H9 (cell line): ENCODE results near the gene PITHD1. TPM values are rescaled to one million over a fixed set of nuclear protein-coding genes. Genes with fewer than 3 reads are reported as not detected.

Experiments
- DNase-seq: peaks from one replicate; pipeline ENCODE4 v3.0.0-alpha.2; 2017
- H2AFZ ChIP-seq: one replicate; pipeline ENCODE4 v1.6.1; 2013; ENCODE audit warnings: mild to moderate bottlenecking, low read length, control low read depth, moderate library complexity
- H2AK5ac ChIP-seq: 2 replicates; pipeline ENCODE4 v1.6.1; 2013; ENCODE audit warnings: low read length, control low read depth, mixed read lengths; ENCODE audit not compliant: insufficient read length
- H2BK120ac ChIP-seq: one replicate; pipeline ENCODE4 v1.6.1; 2013; ENCODE audit warnings: low read depth, mild to moderate bottlenecking, low read length, control low read depth, inconsistent platforms; ENCODE audit not compliant: poor library complexity, severe bottlenecking
- H2BK12ac ChIP-seq: 2 replicates; pipeline ENCODE4 v1.6.1; 2013; ENCODE audit warnings: low read length, control low read depth, mixed read lengths, low read depth; ENCODE audit not compliant: insufficient read length
- H2BK15ac ChIP-seq: 2 replicates; pipeline ENCODE4 v1.6.1; 2013; ENCODE audit warnings: low read depth, low read length, control low read depth
- H2BK20ac ChIP-seq: one replicate; pipeline ENCODE4 v1.6.1; 2013; ENCODE audit warnings: low read depth, mild to moderate bottlenecking, low read length, control low read depth, inconsistent platforms; ENCODE audit not compliant: poor library complexity, severe bottlenecking
- H2BK5ac ChIP-seq: 2 replicates; pipeline ENCODE4 v1.6.1; 2013; ENCODE audit warnings: low read length, control low read depth, mixed read lengths; ENCODE audit not compliant: insufficient read length
- H3K14ac ChIP-seq: 2 replicates; pipeline ENCODE4 v1.6.1; 2013; ENCODE audit warnings: low read length, control low read depth; ENCODE audit not compliant: insufficient read depth
- H3K18ac ChIP-seq: 2 replicates; pipeline ENCODE4 v1.6.1; 2013; ENCODE audit warnings: low read depth, mild to moderate bottlenecking, mixed read lengths, low read length, control low read depth; ENCODE audit not compliant: insufficient read length
- H3K23ac ChIP-seq: 2 replicates; pipeline ENCODE4 v1.6.1; 2013; ENCODE audit warnings: low read length, control low read depth, mixed read lengths, low read depth; ENCODE audit not compliant: insufficient read length
- H3K23me2 ChIP-seq: 2 replicates; pipeline ENCODE4 v1.6.1; 2013; ENCODE audit warnings: low read depth, mild to moderate bottlenecking, mixed read lengths, low read length, control low read depth; ENCODE audit not compliant: insufficient read length, poor library complexity, severe bottlenecking
- H3K27ac ChIP-seq: 2 replicates; pipeline ENCODE4 v1.5.1; 2013; ENCODE audit warnings: low read length, control low read depth, mixed read lengths, low read depth; ENCODE audit not compliant: insufficient read length
- H3K27me3 ChIP-seq: 2 replicates; pipeline ENCODE4 v1.6.1; 2013; ENCODE audit warnings: low read length, control low read depth, inconsistent platforms; ENCODE audit not compliant: insufficient read depth
- H3K4ac ChIP-seq: 2 replicates; pipeline ENCODE4 v1.6.1; 2013; ENCODE audit warnings: low read depth, mild to moderate bottlenecking, control low read depth, inconsistent platforms, low read length, moderate library complexity
- H3K4me1 ChIP-seq: 2 replicates; pipeline ENCODE4 v1.6.1; 2013; ENCODE audit warnings: low read length, control low read depth, inconsistent platforms; ENCODE audit not compliant: insufficient read depth
- H3K4me2 ChIP-seq: 2 replicates; pipeline ENCODE4 v1.6.1; 2013; ENCODE audit warnings: low read length, control low read depth, mixed read lengths; ENCODE audit not compliant: insufficient read length, insufficient read depth
- H3K56ac ChIP-seq: 2 replicates; pipeline ENCODE4 v1.6.1; 2013; ENCODE audit warnings: low read depth, mild to moderate bottlenecking, mixed read lengths, low read length, control low read depth; ENCODE audit not compliant: insufficient read length
- H3K79me1 ChIP-seq: 2 replicates; pipeline ENCODE4 v1.6.1; 2013; ENCODE audit warnings: low read depth, mild to moderate bottlenecking, moderate library complexity, low read length, control low read depth, inconsistent platforms; ENCODE audit not compliant: insufficient read depth, poor library complexity, severe bottlenecking
- H3K79me2 ChIP-seq: 2 replicates; pipeline ENCODE4 v1.6.1; 2013; ENCODE audit warnings: low read length, control low read depth, inconsistent platforms; ENCODE audit not compliant: insufficient read depth
- H3K9ac ChIP-seq: 2 replicates; pipeline ENCODE4 v1.6.1; 2013; ENCODE audit warnings: low read length, control low read depth, mixed read lengths; ENCODE audit not compliant: insufficient read length; ENCODE audit errors: extremely low read depth
- H3K9me3 ChIP-seq: one replicate; pipeline ENCODE4 v1.6.1; 2013; ENCODE audit warnings: low read depth, low read length, inconsistent platforms; ENCODE audit not compliant: control insufficient read depth
- H3T11ph ChIP-seq: one replicate; pipeline ENCODE4 v1.6.1; 2013; ENCODE audit warnings: mild to moderate bottlenecking, low read length, control low read depth, inconsistent platforms
- H4K20me1 ChIP-seq: one replicate; pipeline ENCODE4 v1.6.1; 2013; ENCODE audit not compliant: control insufficient read depth, insufficient read length, insufficient read depth
- H4K5ac ChIP-seq: 2 replicates; pipeline ENCODE4 v1.6.1; 2013; ENCODE audit warnings: low read depth, mild to moderate bottlenecking, mixed read lengths, low read length, control low read depth; ENCODE audit not compliant: insufficient read length
- H4K8ac ChIP-seq: replicated peaks from 2 replicates; pipeline ENCODE4 v1.6.1; 2013; ENCODE audit warnings: low read length, control low read depth, mixed read lengths, low read depth; ENCODE audit not compliant: insufficient read length
- H4K91ac ChIP-seq: 2 replicates; pipeline ENCODE4 v1.6.1; 2013; ENCODE audit warnings: low read depth, mild to moderate bottlenecking, moderate library complexity, mixed read lengths, low read length, control low read depth; ENCODE audit not compliant: insufficient read length
- H3K27ac Mint-ChIP-seq, 3 experiments: 2 replicates in 2 of 3; 3 replicates in 1 of 3; pipeline ENCODE4 v1.8.0; 2020 to 2021; ENCODE audit warnings: mixed read lengths in 3 of 3, mild to moderate bottlenecking in 1 of 3, moderate library complexity in 1 of 3
- H3K27me3 Mint-ChIP-seq: 2 replicates; pipeline ENCODE4 v1.8.0; 2021; ENCODE audit warnings: low read depth, mild to moderate bottlenecking, moderate library complexity, mixed read lengths
- H3K36me3 Mint-ChIP-seq, 3 experiments: 2 replicates in 2 of 3; 3 replicates in 1 of 3; pipeline ENCODE4 v1.8.0; 2020 to 2021; ENCODE audit warnings: low read depth in 3 of 3, mixed read lengths in 3 of 3; ENCODE audit not compliant: insufficient read depth in 1 of 3
- H3K4me1 Mint-ChIP-seq, 2 experiments: 2 replicates each; pipeline ENCODE4 v1.8.0; 2020; ENCODE audit warnings: mixed read lengths in 2 of 2
- H3K4me3 Mint-ChIP-seq, 2 experiments: 2 replicates in 1 of 2; 3 replicates in 1 of 2; pipeline ENCODE4 v1.8.0; 2020 to 2021; ENCODE audit warnings: mild to moderate bottlenecking in 2 of 2, mixed read lengths in 2 of 2, moderate library complexity in 1 of 2
- H3K9me3 Mint-ChIP-seq, 2 experiments: 2 replicates in 1 of 2; 3 replicates in 1 of 2; pipeline ENCODE4 v1.8.0; 2020; ENCODE audit warnings: mild to moderate bottlenecking in 2 of 2, mixed read lengths in 2 of 2, moderate library complexity in 1 of 2
- WGBS: extraction: QIAGEN DNeasy Blood & Tissue Kit; methylation state at CpG from one replicate; pipeline ENCODE4 v1.1.7; 2013; ENCODE audit warnings: missing lambda C conversion rate, low lambda C conversion rate, mixed read lengths; ENCODE audit not compliant: insufficient read length; ENCODE audit errors: extremely low coverage; 5-methylcytosine and 5-hydroxymethylcytosine counted together
- total RNA-seq: library from RNA; stranded (reverse); gene quantifications from 2 replicates; pipeline ENCODE4 v1.2.1, GENCODE V29; 2021
- TF ChIP-seq, protein P1 (sequence below): fragments of 200-600 bp; sonication (generic); conservative IDR thresholded peaks from 3 replicates; pipeline ENCODE4 v1.8.0; 2021; ENCODE audit warnings: antibody characterized with exemption, mild to moderate bottlenecking

PITHD1 gene
- total RNA-seq, 1 experiment from 2014 or later, result 92.0 TPM

DNA sequence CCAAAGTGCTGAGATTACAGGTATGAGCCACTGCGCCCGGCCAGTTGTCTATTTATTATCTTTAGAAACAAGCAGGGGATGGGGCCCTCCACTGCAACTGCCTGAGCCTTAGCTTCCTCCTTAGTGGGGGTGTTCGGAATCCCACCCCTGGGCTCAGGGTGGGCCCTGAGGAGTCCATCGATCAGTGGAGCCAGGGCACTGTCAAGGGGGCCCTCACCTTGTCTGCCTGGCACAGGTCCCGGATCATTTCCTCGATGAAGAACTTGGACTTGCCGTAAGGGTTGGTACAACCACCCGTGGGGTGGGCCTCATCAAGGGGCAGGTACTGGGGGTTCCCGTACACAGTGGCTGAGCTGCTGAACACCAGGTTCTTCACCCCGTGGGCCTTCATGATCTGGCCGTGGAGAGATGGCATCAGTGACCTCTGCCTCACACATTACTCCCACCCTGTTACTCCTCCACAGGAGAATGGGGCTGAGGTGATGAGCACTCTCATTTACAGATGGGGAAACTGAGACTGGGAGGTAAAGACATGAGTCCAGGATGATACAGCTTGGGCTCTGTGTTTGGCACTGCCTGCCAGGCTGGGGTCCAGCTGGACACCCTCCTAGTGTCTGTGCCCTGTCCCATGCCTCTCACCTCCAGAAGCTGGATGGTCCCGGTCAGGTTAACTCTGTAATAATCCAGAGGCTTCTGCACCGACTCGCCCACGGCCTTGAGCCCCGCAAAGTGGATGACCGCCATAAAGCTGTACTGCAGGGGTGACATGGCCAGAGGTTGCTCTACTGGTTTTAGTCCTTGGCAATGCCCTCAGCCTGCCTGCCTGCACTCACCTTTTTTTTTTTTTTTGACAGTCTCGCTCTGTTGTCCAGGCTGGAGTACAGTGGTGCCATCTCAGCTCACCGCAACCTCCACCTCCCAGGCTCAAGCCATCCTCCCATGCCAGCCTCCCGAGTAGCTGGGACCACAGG, 19.5 kb downstream of the PITHD1 start:
- Mint-ChIP-seq H3K27ac (no peak overlapping the region), H3K36me3 (peaks cover 4 to 45% (median 28%) of the 10 kb centered on the region in 3 experiments; a peak in 5 of 7 replicates), H3K4me3 (no peak overlapping the region), H3K27me3 (peaks cover 8% of the 10 kb centered on the region), H3K9me3 (no peaks in the 10 kb centered on the region), H3K4me1 (peaks cover 9 to 11% of the 10 kb centered on the region in 2 experiments)
- Histone ChIP-seq H3K27me3 (no peaks in the 10 kb centered on the region), H3K56ac (no peak overlapping the region), H3K4ac (no peak overlapping the region), H3K23me2 (peaks cover 11% of the 10 kb centered on the region), H3K23ac (no peak overlapping the region), H2BK12ac (no peak overlapping the region), H3K14ac (no peak overlapping the region), H4K91ac (no peak overlapping the region), H3K18ac (no peak overlapping the region), H2AK5ac (no peak overlapping the region), H4K8ac (no peak overlapping the region), H2BK20ac (no peak overlapping the region), H2BK5ac (no peak overlapping the region), H3K27ac (no peak overlapping the region), H3K79me1 (peaks cover 4% of the 10 kb centered on the region), H2BK120ac (no peak overlapping the region), H3K9ac (no peak overlapping the region), H3K79me2 (no peaks in the 10 kb centered on the region; the same call in 1 of the 2 replicates), H3K9me3 (no peaks in the 10 kb centered on the region), H4K5ac (no peak overlapping the region), H2AFZ (no peak overlapping the region), H3T11ph (no peak overlapping the region), H3K4me1 (no peaks in the 10 kb centered on the region; the same call in 1 of the 2 replicates), H2BK15ac (no peak overlapping the region), H3K4me2 (no peak overlapping the region), H4K20me1 (no peaks in the 10 kb centered on the region)
- no CpG with 5 or more reads among the region's 20 CpGs for WGBS
- TF ChIP-seq, protein P1, sequence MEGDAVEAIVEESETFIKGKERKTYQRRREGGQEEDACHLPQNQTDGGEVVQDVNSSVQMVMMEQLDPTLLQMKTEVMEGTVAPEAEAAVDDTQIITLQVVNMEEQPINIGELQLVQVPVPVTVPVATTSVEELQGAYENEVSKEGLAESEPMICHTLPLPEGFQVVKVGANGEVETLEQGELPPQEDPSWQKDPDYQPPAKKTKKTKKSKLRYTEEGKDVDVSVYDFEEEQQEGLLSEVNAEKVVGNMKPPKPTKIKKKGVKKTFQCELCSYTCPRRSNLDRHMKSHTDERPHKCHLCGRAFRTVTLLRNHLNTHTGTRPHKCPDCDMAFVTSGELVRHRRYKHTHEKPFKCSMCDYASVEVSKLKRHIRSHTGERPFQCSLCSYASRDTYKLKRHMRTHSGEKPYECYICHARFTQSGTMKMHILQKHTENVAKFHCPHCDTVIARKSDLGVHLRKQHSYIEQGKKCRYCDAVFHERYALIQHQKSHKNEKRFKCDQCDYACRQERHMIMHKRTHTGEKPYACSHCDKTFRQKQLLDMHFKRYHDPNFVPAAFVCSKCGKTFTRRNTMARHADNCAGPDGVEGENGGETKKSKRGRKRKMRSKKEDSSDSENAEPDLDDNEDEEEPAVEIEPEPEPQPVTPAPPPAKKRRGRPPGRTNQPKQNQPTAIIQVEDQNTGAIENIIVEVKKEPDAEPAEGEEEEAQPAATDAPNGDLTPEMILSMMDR, result no peak
- no peak for DNase-seq
